ENCODE measurements around the gene CDK12. TPM values are rescaled to one million over a fixed set of nuclear protein-coding genes. Genes with fewer than 3 reads are reported as not detected.

CDK12 gene
- total RNA-seq: 19.9 and 23.5 TPM in 2 replicates

GRCh38 chr17:39461113-39461925 lies at the start of gene CDK12:
TSS of gene CDK12 (plus strand) at chr17:39461486. CDS start at chr17:39462072, 586 bp downstream.

GRCh38 chr17:39450847-39451581 lies 10.3 kb upstream of the CDK12 start, which contains the start of gene MED1:
TSS of gene MED1 (minus strand) at chr17:39451263. CDS start at chr17:39451062, 201 bp downstream.

Other genes starting within 250 kb of the CDK12 start
- 0.16 TPM in 1 of 2 replicates, not detected in the other for gene STAC2, start 235.5 kb upstream of the CDK12 start, total RNA-seq
- 3.7 and 15.1 TPM in 2 replicates for gene FBXL20, start 59.9 kb upstream of the CDK12 start, total RNA-seq
- gene MED1, start 10.2 kb upstream of the CDK12 start, total RNA-seq: 20.4 and 21.7 TPM in 2 replicates
- not detected in 2 replicates for gene NEUROD2, start 146.4 kb downstream of the CDK12 start, total RNA-seq
- gene PPP1R1B, start 165.5 kb downstream of the CDK12 start, total RNA-seq: 0.13 TPM in 1 of 2 replicates, not detected in the other
- gene STARD3, start 175.7 kb downstream of the CDK12 start, total RNA-seq: 69.4 and 80.1 TPM in 2 replicates
- gene TCAP, start 203.9 kb downstream of the CDK12 start, total RNA-seq: 0.16 and 0.25 TPM in 2 replicates
- gene PNMT, start 207.0 kb downstream of the CDK12 start, total RNA-seq: 1.4 TPM in 1 of 2 replicates, not detected in the other
- 4.9 and 20.9 TPM in 2 replicates for gene PGAP3, start 226.6 kb downstream of the CDK12 start, total RNA-seq
- 45.1 and 86.2 TPM in 2 replicates for gene ERBB2, start 238.6 kb downstream of the CDK12 start, total RNA-seq